HG02610 (cell line): ENCODE measurements around the gene KRT82.

Experiments used
- ATAC-seq: cut with Tn5 transposase; IDR thresholded peaks from one replicate; pipeline ENCODE4 v1.9.1; 2021; ENCODE audit warnings: mild to moderate bottlenecking, moderate library complexity; ENCODE audit not compliant: unreplicated experiment

The KRT82 gene

DNA sequence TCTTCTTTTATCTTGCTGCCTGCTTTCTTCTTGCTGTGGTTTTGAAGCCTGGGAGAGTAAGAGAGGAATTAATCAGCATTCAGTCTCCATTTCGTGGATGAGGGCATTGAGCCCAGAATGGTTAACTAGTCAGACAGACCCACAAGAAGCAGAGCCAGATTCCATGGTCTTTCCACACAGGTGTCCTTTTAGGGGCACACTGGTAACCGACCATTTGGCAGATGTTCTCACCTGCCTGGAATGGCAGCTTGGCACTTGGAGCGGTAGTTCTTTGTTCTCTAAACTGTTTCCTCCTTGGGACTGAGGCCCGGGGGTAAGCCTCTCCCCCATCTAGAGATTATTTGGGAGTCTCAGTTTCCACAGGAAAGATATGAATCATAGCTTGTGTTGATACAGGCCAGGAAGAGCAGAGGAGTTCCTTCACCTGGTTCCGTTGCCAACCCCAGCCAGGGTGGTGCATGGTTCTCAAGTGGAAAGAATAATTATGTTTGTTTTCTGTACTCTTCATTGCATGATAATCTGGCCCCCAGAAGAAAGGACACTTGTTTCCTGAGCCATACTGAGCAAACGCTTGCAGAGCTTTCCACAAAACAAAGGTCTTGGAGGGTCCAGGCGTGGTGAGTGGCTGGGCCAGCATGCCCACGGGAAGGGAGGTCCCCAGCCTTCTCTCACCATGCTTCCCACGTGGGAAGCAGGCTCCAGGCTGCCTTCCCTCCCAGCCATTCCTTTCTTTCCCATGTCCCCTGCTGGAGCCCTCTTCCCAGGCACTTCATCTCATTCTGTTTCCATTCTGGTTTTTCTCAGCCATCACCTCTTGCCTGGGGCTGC, 30.1 kb upstream of the KRT82 start:
- no peak for ATAC-seq

DNA sequence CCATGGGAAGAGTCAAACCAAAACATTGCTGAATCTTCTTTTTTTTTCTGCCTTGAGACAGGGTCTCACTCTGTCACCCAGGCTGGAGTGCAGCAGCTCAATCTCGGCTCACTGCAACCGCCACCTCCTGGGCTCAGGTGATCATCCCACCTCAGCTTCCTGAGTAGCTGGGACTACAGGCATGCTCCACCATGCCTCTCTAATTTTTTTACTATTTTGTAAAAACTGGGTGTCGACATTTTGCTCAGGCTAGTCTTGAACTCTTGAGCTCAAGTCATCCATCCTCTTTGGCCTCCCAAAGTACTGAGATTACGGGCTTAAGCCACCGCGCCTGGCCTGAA, 29.5 kb upstream of the KRT82 start:
- ATAC-seq: no peak

- ATAC-seq: no peak
Measured at GRCh38 chr12:52434760-52435530, 28.8 kb upstream of the KRT82 start.

- ATAC-seq: no peak
Measured at GRCh38 chr12:52434081-52434733, 28.1 kb upstream of the KRT82 start, which contains the start of gene KRT75. KRT75 (minus strand) TSS chr12:52434371; CDS start chr12:52434304, 67 bp downstream.

GRCh38 chr12:52433501-52434080, 27.5 kb upstream of the KRT82 start:
- no peak for ATAC-seq

- ATAC-seq: no peak
Measured at GRCh38 chr12:52432559-52433207, 26.5 kb upstream of the KRT82 start.

- no peak for ATAC-seq
Measured at GRCh38 chr12:52428121-52428520, 22.0 kb upstream of the KRT82 start.

DNA sequence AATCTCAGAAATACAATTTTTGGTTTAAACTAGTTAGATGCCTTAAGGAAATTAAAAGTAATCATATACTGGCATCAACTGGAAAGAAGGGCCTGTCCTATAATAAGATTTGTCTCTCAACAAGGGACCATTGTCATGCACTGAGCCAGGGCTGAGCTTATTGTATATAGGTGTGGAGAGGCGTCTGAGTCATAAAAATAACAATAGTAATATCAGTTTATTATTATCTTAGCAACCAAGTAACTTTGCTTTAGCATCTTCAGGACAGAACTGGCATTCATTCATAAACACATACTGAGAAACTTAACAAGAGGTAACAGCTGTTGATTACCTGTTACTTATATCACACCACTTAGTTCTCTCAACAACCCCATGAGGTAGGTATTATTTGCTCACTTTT, 20.9 kb upstream of the KRT82 start:
- no peak for ATAC-seq

GRCh38 chr12:52426034-52426433, 19.9 kb upstream of the KRT82 start:
- no peak for ATAC-seq

DNA sequence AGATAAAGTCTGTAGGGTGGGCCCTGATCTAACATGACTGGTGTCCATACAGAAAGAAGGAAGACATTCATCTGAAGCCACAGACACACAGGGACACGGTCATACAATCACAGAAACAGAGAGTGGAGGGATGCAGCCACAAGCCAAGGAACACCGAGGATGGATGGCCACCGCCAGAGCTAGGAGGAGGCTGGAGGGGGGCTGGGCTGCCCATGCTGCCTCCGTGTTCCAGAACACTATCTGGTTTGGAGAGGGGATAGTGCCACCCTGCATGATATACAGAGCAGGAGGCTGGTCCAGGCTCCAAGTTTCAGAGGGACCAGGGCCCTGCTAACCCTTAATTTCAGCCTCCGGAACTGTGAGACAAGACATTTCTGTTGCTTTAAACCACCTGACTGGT, 19.3 kb upstream of the KRT82 start:
- ATAC-seq: no peak

DNA sequence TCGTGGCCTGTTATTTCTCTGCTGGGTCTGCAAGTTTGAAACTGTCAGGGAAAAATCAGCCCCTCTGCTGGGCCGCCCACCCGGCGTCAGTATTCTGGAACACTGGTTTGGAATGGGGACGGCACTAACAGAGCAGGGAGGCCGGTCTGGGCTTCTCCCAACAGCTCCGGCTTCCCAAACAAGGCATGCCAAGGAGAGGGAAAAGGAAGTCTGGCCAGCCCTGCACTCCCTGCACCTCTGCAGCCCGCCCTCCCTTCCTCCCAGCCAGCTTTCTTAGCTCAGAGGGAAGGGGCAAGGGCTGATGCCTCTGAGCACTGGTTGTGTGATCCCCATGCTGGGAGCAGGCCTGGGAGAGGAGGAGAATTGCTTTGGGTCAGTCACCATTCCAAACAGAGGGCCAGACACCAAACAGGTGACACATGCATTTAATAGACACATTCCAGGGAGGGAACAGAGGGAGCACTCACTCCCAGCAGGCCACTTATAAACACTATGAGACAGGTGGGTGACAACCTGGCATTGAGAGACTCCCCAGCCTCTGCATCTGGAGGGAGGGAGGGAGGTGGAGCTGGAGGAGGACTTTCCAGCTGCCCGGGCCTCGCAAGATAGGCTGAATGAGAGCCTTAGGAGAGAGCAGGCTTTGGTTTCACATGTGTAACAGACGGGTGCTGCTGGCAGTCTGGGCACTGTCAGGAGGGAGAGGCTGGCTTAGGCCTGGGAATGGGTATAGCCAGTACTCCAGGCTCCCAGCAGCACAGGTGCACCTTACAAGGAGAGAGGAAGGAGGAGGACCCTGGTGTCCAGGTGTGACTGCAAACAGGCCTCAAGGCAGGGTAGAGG, 17.7 kb upstream of the KRT82 start:
- ATAC-seq: no peak

GRCh38 chr12:52423035-52423434, 16.9 kb upstream of the KRT82 start:
- ATAC-seq: no peak

DNA sequence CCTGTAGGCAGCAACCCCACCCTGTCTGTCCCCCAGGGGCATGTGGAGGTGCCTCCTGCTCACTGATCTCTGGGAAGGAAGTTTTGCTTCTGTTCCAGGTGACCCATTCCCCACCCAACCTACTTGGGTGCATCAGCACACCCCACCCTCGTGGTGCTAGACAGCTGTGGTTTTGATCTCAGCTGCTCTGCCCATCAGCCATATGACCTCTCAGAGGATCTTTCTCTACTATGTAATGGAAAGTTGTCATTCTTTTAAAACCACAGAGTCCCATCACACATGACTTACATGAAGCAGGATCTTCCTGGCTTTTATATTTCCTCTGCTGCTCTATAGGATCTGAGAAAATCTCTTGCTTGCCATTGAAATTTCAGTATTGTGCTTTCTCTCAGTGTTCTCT, 13.5 kb upstream of the KRT82 start:
- no peak for ATAC-seq

GRCh38 chr12:52418576-52419110, 12.5 kb upstream of the KRT82 start:
- ATAC-seq: no peak

DNA sequence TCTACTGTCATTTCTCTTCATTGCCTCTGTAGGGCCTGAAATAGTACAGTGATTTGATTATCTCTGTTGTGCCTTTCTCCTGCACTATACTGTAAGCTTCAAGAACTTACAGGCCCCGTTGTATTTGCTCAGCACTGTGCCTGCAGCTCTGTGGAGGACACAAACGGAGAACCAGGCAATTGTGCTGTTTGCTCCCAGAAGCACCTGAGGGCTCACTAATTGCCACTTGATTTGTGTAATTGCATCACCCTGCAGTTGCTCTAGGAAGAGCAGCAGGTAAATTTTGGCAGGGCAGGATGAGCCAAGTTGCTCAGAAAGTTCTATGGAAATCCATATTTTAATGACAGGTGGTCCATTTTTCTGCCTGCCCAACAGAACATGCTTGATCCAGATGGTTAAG, 11.6 kb upstream of the KRT82 start:
- ATAC-seq: no peak

- no peak for ATAC-seq
Measured at GRCh38 chr12:52416795-52417194, 10.7 kb upstream of the KRT82 start.

GRCh38 chr12:52415870-52416750, 10.0 kb upstream of the KRT82 start:
- ATAC-seq: no peak

GRCh38 chr12:52414936-52415335, 8.8 kb upstream of the KRT82 start:
- no peak for ATAC-seq
